HG03066 (cell line): Measurements from ENCODE around the gene CCDC34.

ENCODE experiments used
- ATAC-seq: cut with Tn5 transposase; IDR thresholded peaks from one replicate; pipeline ENCODE4 v1.9.1; 2021; ENCODE audit warnings: low read depth; ENCODE audit not compliant: unreplicated experiment

Gene CCDC34

GRCh38 chr11:27292637-27293010, 70.4 kb downstream of the CCDC34 start:
- ATAC-seq, result no peak

- ATAC-seq, result no peak
Measured at GRCh38 chr11:27291954-27292636, 70.9 kb downstream of the CCDC34 start.

- ATAC-seq, result no peak
Measured at GRCh38 chr11:27291302-27291889, 71.6 kb downstream of the CCDC34 start.

GRCh38 chr11:27290261-27291050, 72.6 kb downstream of the CCDC34 start:
- ATAC-seq, result no peak
